GM06990 (cell line): ENCODE data around the gene UBXN1.
A peak's percentile ranks its signal among the peaks of the same experiment; 100 is the strongest.

Experiments used
- DNase-seq: peaks from one replicate; pipeline ENCODE4 v3.0.0-alpha.2; 2011; ENCODE audit not compliant: insufficient read length; ENCODE audit errors: extremely low read depth
- H3K27me3 ChIP-seq: replicated peaks from 2 replicates; pipeline ENCODE4 v1.6.0; 2011; ENCODE audit warnings: low read length; ENCODE audit not compliant: control insufficient read depth, insufficient read depth
- H3K36me3 ChIP-seq: 2 replicates; pipeline ENCODE4 v1.5.1; 2011; ENCODE audit warnings: low read length; ENCODE audit not compliant: control insufficient read depth, insufficient read depth
- H3K4me3 ChIP-seq: replicated peaks from 2 replicates; pipeline ENCODE4 v1.5.1; 2011; ENCODE audit warnings: low read depth, mild to moderate bottlenecking, control low read depth, low read length
- CTCF ChIP-seq: IDR thresholded peaks from 2 replicates; pipeline ENCODE4 v1.5.1; 2011; ENCODE audit warnings: low read length, control low read depth, mild to moderate bottlenecking, inconsistent platforms; ENCODE audit not compliant: insufficient read depth, poor library complexity, severe bottlenecking

The UBXN1 gene

GRCh38 chr11:62678770-62679696 lies at the start of gene UBXN1:
Gene UBXN1, minus strand, starts transcription at chr11:62679073. Its CDS starts 150 bp downstream, at chr11:62678923.
- TF ChIP-seq CTCF: no peak

GRCh38 chr11:62728171-62728988 lies 49.5 kb upstream of the UBXN1 start, which contains the start of gene TTC9C:
Gene TTC9C, plus strand, starts transcription at chr11:62728486. Its CDS starts 363 bp downstream, at chr11:62728849.
- Histone ChIP-seq H3K4me3 (peak within 1 kb of the TSS; percentile 94), H3K27me3 (no peaks in the 10 kb centered on the region), H3K36me3 (peaks cover 6% of the 10 kb centered on the region)
- peak; percentile 86 for DNase-seq
- TF ChIP-seq CTCF: no peak

More at GRCh38 chr11:62678770-62679696, at the start of gene UBXN1:
- Histone ChIP-seq H3K36me3 (peaks cover 7% of the 10 kb centered on the region), H3K4me3 (peak within 1 kb of the TSS; percentile 95), H3K27me3 (no peaks in the 10 kb centered on the region)
- peak; percentile 86 for DNase-seq

- H3K4me3 ChIP-seq: peak overlapping the region; percentile 94
- TF ChIP-seq CTCF: no peak
- H3K27me3 ChIP-seq: no peaks in the 10 kb centered on the region
- H3K36me3 ChIP-seq: peaks cover 8% of the 10 kb centered on the region
- no peak for DNase-seq
Measured at GRCh38 chr11:62727872-62728170, 48.9 kb upstream of the UBXN1 start.

- no peak for TF ChIP-seq CTCF
- peak within 1 kb of the TSS; percentile 94 for H3K4me3 ChIP-seq
- DNase-seq: peak; percentile 100
- H3K27me3 ChIP-seq: no peaks in the 10 kb centered on the region
- peaks cover 12% of the 10 kb centered on the region for H3K36me3 ChIP-seq
Measured at GRCh38 chr11:62727165-62727871, 48.4 kb upstream of the UBXN1 start, which contains the start of gene HNRNPUL2. Gene HNRNPUL2, minus strand, starts transcription at chr11:62727457. Its CDS starts 301 bp downstream, at chr11:62727156.

- H3K36me3 ChIP-seq: peaks cover 17% of the 10 kb centered on the region
- DNase-seq: no peak
- TF ChIP-seq CTCF: no peak
Measured at GRCh38 chr11:62726915-62727164, 48.0 kb upstream of the UBXN1 start.

More at GRCh38 chr11:62726915-62727164, 48.0 kb upstream of the UBXN1 start:
- H3K27me3 ChIP-seq: no peaks in the 10 kb centered on the region
- H3K4me3 ChIP-seq: peak overlapping the region; percentile 94
